Measurements from ENCODE around the gene C9orf152. TPM values are rescaled to one million over a fixed set of nuclear protein-coding genes. Genes with fewer than 3 reads are reported as not detected.

C9orf152 gene
- total RNA-seq, 3 donors from 2014 or later (not counting 1 experiment from before 2014, with no cell fraction given) = not detected

DNA sequence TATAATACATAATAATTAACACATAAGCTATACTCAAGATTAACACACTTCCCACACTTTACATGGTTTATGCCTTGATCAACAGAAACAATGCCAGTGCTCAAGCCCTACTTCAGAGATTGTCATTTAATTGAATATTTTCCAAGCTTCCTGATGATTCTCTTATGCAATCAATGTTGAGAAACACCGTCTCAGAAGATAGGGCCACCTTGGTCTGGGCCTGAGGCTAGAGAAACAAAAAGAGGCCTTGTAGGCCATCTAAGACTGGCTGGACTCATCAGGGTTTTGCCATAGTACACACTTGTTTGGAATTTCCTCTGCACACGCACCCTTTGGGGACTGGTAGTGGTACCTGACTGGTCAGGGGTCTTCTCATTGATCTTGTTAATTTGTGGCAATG lies 16.3 kb downstream of the C9orf152 start:
- Histone ChIP-seq H3K36me3 (ENCODE audit: control insufficient read depth, insufficient read depth, low read length) (no peaks in the 10 kb centered on the region), H3K27ac (ENCODE audit: low read length) (no peak overlapping the region), H3K4me1 (ENCODE audit: control insufficient read depth, insufficient read depth, low read length) (no peaks in the 10 kb centered on the region), H3K4me3 (ENCODE audit: low read length) (no peak overlapping the region), H3K9me3 (ENCODE audit: control insufficient read depth, insufficient read depth, low read length) (no peaks in the 10 kb centered on the region), H3K27me3 (ENCODE audit: control insufficient read depth, insufficient read depth, low read length) (no peaks in the 10 kb centered on the region)
- Mint-ChIP-seq H3K27ac (no peak overlapping the region), H3K27me3 (ENCODE audit: low read depth in 2 of 2) (peaks cover 0 to 7% of the 10 kb centered on the region in 2 donors), H3K36me3 (no peaks in the 10 kb centered on the region), H3K4me3 (no peak overlapping the region), H3K9me3 (no peaks in the 10 kb centered on the region), H3K4me1 (peaks cover 0 to 8% of the 10 kb centered on the region in 2 donors)
- intact Hi-C loops (cut with micrococcal nuclease) = no loop called here
- WGBS (ENCODE audit: insufficient coverage) = 92% methylated on average over 2 of the region's 2 CpGs
- ATAC-seq = no peak
- DNase-seq = no peak
- TF ChIP-seq CTCF (IDR thresholded peaks at IDR 0.05) = no peak

DNA sequence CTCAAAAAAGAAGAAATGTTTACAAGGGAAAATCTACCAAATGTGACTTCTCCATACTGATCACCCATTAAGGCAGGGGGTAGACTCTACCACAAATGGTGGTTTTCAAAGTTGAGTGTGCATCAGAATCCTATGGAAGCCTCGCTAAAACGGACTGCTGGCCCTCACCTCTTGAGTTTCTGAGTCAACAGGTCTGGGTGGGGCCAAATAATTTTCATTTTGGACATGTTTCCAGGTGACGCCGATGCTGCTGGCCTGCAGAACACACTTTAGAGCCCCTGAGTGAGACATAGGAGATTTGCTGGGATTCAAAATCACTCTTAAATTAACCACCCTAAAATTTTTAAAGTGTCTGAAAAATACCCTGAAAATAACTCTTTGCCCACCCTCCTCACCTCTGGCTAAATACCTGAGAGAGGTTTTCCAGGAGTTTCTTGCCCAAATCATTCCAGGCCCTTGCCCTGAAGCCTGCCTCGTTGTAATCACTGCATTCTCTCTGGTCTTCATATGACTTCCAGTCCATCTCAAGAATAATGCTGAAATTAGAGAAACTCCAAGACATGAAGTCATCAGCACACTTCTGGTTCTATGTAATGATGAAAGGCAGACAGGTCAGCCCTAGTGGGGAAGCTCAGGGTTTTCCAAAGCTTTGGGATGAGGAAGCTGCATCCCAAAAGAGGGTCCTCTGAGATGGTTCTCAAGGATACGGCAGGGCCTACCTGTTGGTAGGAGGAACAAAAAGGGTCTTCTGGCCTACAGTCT lies 18.2 kb downstream of the C9orf152 start:
- intact Hi-C loops (cut with micrococcal nuclease) = loop anchor here (10.0 kb wide), 1 partner anchor 435 kb away; no protein-coding TSS in a partner anchor
- Histone ChIP-seq H3K36me3 (ENCODE audit: control insufficient read depth, insufficient read depth, low read length) (no peaks in the 10 kb centered on the region), H3K9me3 (ENCODE audit: control insufficient read depth, insufficient read depth, low read length) (no peaks in the 10 kb centered on the region), H3K27ac (ENCODE audit: low read length) (no peak overlapping the region), H3K4me1 (ENCODE audit: control insufficient read depth, insufficient read depth, low read length) (no peaks in the 10 kb centered on the region), H3K27me3 (ENCODE audit: control insufficient read depth, insufficient read depth, low read length) (no peaks in the 10 kb centered on the region), H3K4me3 (ENCODE audit: low read length) (no peak overlapping the region)
- ATAC-seq = no peak
- peaks cover 0 to 8% of the 10 kb centered on the region in 2 donors for H3K4me1 Mint-ChIP-seq
- no peak overlapping the region for H3K27ac Mint-ChIP-seq
- H3K4me3 Mint-ChIP-seq = no peak overlapping the region
- H3K36me3 Mint-ChIP-seq = no peaks in the 10 kb centered on the region
- WGBS (ENCODE audit: insufficient coverage) = 91% methylated on average over 6 of the region's 6 CpGs
- peaks cover 0 to 7% of the 10 kb centered on the region in 2 donors for H3K27me3 Mint-ChIP-seq (ENCODE audit: low read depth in 2 of 2)
- DNase-seq = no peak
- no peak for TF ChIP-seq CTCF (IDR thresholded peaks at IDR 0.05)
- no peaks in the 10 kb centered on the region for H3K9me3 Mint-ChIP-seq

DNA sequence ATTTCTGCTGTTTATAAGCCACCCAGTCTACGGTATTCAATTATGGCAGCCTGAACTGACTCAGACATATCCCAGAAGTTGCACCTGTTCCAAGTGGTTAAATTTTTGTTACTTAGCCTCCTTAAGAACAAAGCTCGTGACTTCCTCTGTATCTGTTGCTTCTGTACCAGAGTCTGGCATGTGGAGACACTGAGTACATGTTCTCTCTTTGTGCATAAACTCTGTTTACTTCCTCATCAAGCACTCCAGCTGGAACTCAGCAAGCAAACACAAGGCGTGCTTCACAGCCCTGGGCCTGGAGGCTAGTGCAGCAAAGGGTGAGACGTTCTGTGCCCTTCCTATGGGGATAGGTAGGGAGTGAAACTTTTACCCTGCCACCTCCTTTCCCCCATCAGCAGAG lies 19.0 kb downstream of the C9orf152 start:
- Histone ChIP-seq H3K27me3 (ENCODE audit: control insufficient read depth, insufficient read depth, low read length) (no peaks in the 10 kb centered on the region), H3K9me3 (ENCODE audit: control insufficient read depth, insufficient read depth, low read length) (no peaks in the 10 kb centered on the region), H3K4me3 (ENCODE audit: low read length) (no peak overlapping the region), H3K36me3 (ENCODE audit: control insufficient read depth, insufficient read depth, low read length) (no peaks in the 10 kb centered on the region), H3K27ac (ENCODE audit: low read length) (no peak overlapping the region), H3K4me1 (ENCODE audit: control insufficient read depth, insufficient read depth, low read length) (no peaks in the 10 kb centered on the region)
- Mint-ChIP-seq H3K9me3 (no peaks in the 10 kb centered on the region), H3K36me3 (no peaks in the 10 kb centered on the region), H3K27ac (no peak overlapping the region), H3K4me3 (no peak overlapping the region), H3K4me1 (peaks cover 0 to 8% of the 10 kb centered on the region in 2 donors), H3K27me3 (ENCODE audit: low read depth in 2 of 2) (peaks cover 0 to 7% of the 10 kb centered on the region in 2 donors)
- ATAC-seq (no peak), DNase-seq (no peak)
- intact Hi-C loops (cut with micrococcal nuclease) = loop anchor here (10.0 kb wide), 1 partner anchor 436 kb away; no protein-coding TSS in a partner anchor
- TF ChIP-seq CTCF (IDR thresholded peaks at IDR 0.05) = no peak
- WGBS (ENCODE audit: insufficient coverage) = 50% methylated on average over 2 of the region's 4 CpGs
